Body of pancreas (tissue), 4 donors: ENCODE data around the gene TBL1X.

ENCODE experiments used
- CTCF ChIP-seq, 7 experiments: fragments of 450-650 bp in 4 of 7; fragments of 200-600 bp in 3 of 7; sonication (generic) in 3 of 7; IDR thresholded peaks; one replicate each; pipeline ENCODE4 v1.5.1; 2016 to 2019; ENCODE audit warnings: antibody characterized with exemption in 7 of 7
- POLR2A ChIP-seq, 3 donors: fragments of 450-650 bp; IDR thresholded peaks; one replicate each; pipeline ENCODE4 v1.6.1; 2016; ENCODE audit warnings: antibody characterized with exemption in 3 of 3, mild to moderate bottlenecking in 2 of 3

- no peak for TF ChIP-seq CTCF (IDR thresholded peaks at IDR 0.05)
- TF ChIP-seq POLR2A (IDR thresholded peaks at IDR 0.05) = no peak
These were observed 66.0 kb downstream of the TBL1X start for GRCh38 chrX:9530848-9531274.
